Transverse colon (tissue), 4 donors: ENCODE measurements around the gene FN3K. TPM values are rescaled to one million over a fixed set of nuclear protein-coding genes. Genes with fewer than 3 reads are reported as not detected.

ENCODE experiments used
- DNase-seq: peaks from one replicate; pipeline ENCODE4 v3.0.0-alpha.2; 2019
- H3K27ac ChIP-seq, 4 donors: fragments of 200-600 bp; sonication (generic); 2 replicates each; pipeline ENCODE4 v1.5.1; 2016 to 2018; ENCODE audit warnings: inconsistent platforms in 4 of 4
- H3K27me3 ChIP-seq: fragments of 200-600 bp; sonication (generic); 2 replicates; pipeline ENCODE4 v1.5.1; 2017; ENCODE audit warnings: inconsistent platforms
- H3K36me3 ChIP-seq, 4 donors: fragments of 200-600 bp; sonication (generic); 2 replicates each; pipeline ENCODE4 v1.5.1; 2017 to 2019; ENCODE audit warnings: inconsistent platforms in 4 of 4
- H3K4me1 ChIP-seq, 4 donors: fragments of 200-600 bp; sonication (generic); 2 replicates each; pipeline ENCODE4 v1.5.1; 2017 to 2020; ENCODE audit warnings: inconsistent platforms in 4 of 4
- H3K4me3 ChIP-seq, 4 donors: fragments of 200-600 bp; sonication (generic); 1 replicate in 1 of 4; 2 replicates in 3 of 4; pipeline versions ENCODE4 v1.5.1 to v1.6.1; 2017 to 2019; ENCODE audit warnings: inconsistent platforms in 4 of 4
- H3K9me3 ChIP-seq, 2 donors: fragments of 200-600 bp; sonication (generic); 2 replicates each; pipeline ENCODE4 v1.5.1; 2017 to 2019; ENCODE audit warnings: inconsistent platforms in 2 of 2
- CTCF ChIP-seq, 5 experiments: fragments of 200-600 bp in 3 of 5; fragments of 450-650 bp in 2 of 5; sonication (generic) in 3 of 5; IDR thresholded peaks; 1 replicate in 2 of 5; 2 replicates in 3 of 5; pipeline ENCODE4 v1.5.1; 2016 to 2017; ENCODE audit warnings: antibody characterized with exemption in 5 of 5, inconsistent platforms in 3 of 5, mild to moderate bottlenecking in 2 of 5, moderate library complexity in 1 of 5
- EP300 ChIP-seq: sonication (generic); formaldehyde crosslinking; IDR thresholded peaks from one replicate; pipeline ENCODE4 v1.6.1; 2017; ENCODE audit warnings: antibody characterized with exemption, low read depth
- POLR2A ChIP-seq: fragments of 450-650 bp; IDR thresholded peaks from one replicate; pipeline ENCODE4 v1.6.1; 2016; ENCODE audit warnings: antibody characterized with exemption, mild to moderate bottlenecking, moderate library complexity
- POLR2AphosphoS5 ChIP-seq, 3 donors: sonication (generic); formaldehyde crosslinking; IDR thresholded peaks; one replicate each; pipeline ENCODE4 v1.6.1; 2016; ENCODE audit warnings: antibody characterized with exemption in 3 of 3
- WGBS, 2 donors: methylation state at CpG; one replicate each; pipeline ENCODE4 v1.1.5; 2018; ENCODE audit warnings: low coverage in 1 of 2; 5-methylcytosine and 5-hydroxymethylcytosine counted together
- in situ Hi-C, 4 donors: fragments of 200-750 bp; cut with MboI; loops; one replicate each; pipeline versions ENCODE4 v1.15.0 to v1.15.1; 2017; ENCODE audit warnings: low sequenced_read_pairs in 3 of 4, low pct_ligation_motif_present in 1 of 4, low pct_unique_long_range_greater_than_20kb in 1 of 4
- intact Hi-C: fragments of 100-400 bp; cut with DNase I; formaldehyde crosslinking; loops from one replicate; pipeline ENCODE4 v1.15.1; 2023; ENCODE audit warnings: low total_unique reads
- total RNA-seq, 4 donors: library from RNA; depleted of rRNA; stranded (reverse); fragments of >200 nt; gene quantifications; one replicate each; pipeline ENCODE4 v1.1.0, GENCODE V29; 2016

FN3K gene
- total RNA-seq, 4 donors from 2014 or later = 11.2 to 33.0 (median 26.2) TPM

- Histone ChIP-seq H3K27ac (peak overlapping the region in 3 of 4 donors; percentile 77 to 89 (median 89)), H3K27me3 (no peaks in the 10 kb centered on the region), H3K9me3 (no peaks in the 10 kb centered on the region), H3K4me1 (peaks cover 0 to 14% (median 12%) of the 10 kb centered on the region in 4 donors), H3K4me3 (peak overlapping the region in 3 of 4 donors; percentile 68 to 83 (median 75)), H3K36me3 (peaks cover 0 to 22% (median 11%) of the 10 kb centered on the region in 4 donors)
- in situ Hi-C loops (no loop called here), intact Hi-C loops (no loop called here)
- no peak for TF ChIP-seq POLR2AphosphoS5 (IDR thresholded peaks at IDR 0.05)
- TF ChIP-seq CTCF (IDR thresholded peaks at IDR 0.05) = no peak
- no peak for TF ChIP-seq EP300
- TF ChIP-seq POLR2A = no peak
- no peak for DNase-seq
- WGBS, 2 donors = 81 to 82% methylated on average over 5 to 18 of the region's 18 CpGs
Observed at GRCh38 chr17:82736511-82737185, 1.2 kb downstream of the FN3K start.

- no peaks in the 10 kb centered on the region for H3K9me3 ChIP-seq
- no peaks in the 10 kb centered on the region for H3K27me3 ChIP-seq
- in situ Hi-C loops = no loop called here
- H3K36me3 ChIP-seq = peaks cover 0 to 33% (median 15%) of the 10 kb centered on the region in 4 donors
- H3K27ac ChIP-seq = no peak overlapping the region
- 83 to 90% methylated on average over 2 to 26 of the region's 26 CpGs for WGBS, 2 donors
- no peak overlapping the region for H3K4me3 ChIP-seq
- TF ChIP-seq POLR2AphosphoS5 (IDR thresholded peaks at IDR 0.05) = no peak
- no peak for TF ChIP-seq POLR2A
- no peak for TF ChIP-seq CTCF (IDR thresholded peaks at IDR 0.05)
- no peak for TF ChIP-seq EP300
- no peak for DNase-seq
- H3K4me1 ChIP-seq = peaks cover 0 to 14% (median 12%) of the 10 kb centered on the region in 4 donors
- intact Hi-C loops = no loop called here
Observed at GRCh38 chr17:82737967-82738877, 2.8 kb downstream of the FN3K start.

DNA sequence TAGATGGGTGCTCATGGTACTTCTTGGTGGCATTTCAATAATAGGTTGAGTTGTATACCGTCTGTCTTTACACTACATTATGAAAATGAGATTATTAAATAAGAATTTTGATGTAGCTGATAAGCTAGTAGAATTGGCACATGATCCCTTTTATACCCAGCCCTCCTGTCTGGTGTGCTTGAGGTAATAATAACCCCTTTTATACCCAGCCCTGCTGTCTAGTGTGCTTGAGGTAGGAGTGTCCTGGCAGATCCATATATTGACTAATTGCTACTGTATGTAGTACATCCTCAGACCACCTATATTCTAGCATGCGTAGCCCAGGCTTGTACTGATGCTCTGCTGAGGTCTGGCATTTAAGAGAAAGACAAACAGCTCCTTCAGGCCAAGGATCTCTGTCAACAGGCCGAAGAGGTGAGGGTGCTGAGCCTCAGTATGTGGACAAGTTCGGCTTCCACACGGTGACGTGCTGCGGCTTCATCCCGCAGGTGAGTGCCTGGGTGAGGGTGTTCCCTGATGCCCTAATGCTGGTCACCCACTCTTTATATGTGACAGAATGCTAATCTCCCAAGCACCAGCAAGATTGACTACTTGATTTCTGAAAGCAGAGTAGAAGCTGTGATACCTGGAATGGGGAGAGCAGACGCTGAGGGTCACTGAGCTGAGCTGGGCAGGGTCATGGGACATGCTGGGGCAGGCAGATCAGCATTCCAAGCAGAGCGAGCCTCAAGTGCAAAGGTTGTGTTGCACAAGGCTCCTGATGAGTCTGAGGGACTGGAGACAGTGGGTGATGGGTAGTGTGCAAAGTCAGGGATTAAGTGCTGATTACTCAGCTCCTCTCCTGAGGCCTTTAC lies 5.7 kb downstream of the FN3K start:
- no peak for DNase-seq
- in situ Hi-C loops = no loop called here
- intact Hi-C loops = no loop called here
- Histone ChIP-seq H3K4me3 (no peak overlapping the region), H3K4me1 (peaks cover 0 to 9% (median 9%) of the 10 kb centered on the region in 4 donors), H3K36me3 (peaks cover 0 to 34% (median 15%) of the 10 kb centered on the region in 4 donors), H3K9me3 (no peaks in the 10 kb centered on the region), H3K27ac (no peak overlapping the region), H3K27me3 (no peaks in the 10 kb centered on the region)
- TF ChIP-seq POLR2AphosphoS5 (IDR thresholded peaks at IDR 0.05) (no peak), CTCF (IDR thresholded peaks at IDR 0.05) (no peak), EP300 (no peak), POLR2A (no peak)
- WGBS, 2 donors = 95 to 100% methylated on average over 2 to 10 of the region's 10 CpGs
